Neutrophil (primary cell): ENCODE measurements around the gene TNC.

ENCODE experiments used
- H3K27ac ChIP-seq: fragments of 200-600 bp; sonication (generic); 2 replicates; pipeline ENCODE4 v1.5.1; 2016; ENCODE audit warnings: mild to moderate bottlenecking, moderate library complexity
- H3K27me3 ChIP-seq: fragments of 200-600 bp; sonication (generic); 2 replicates; pipeline ENCODE4 v1.6.0; 2016; ENCODE audit warnings: mild to moderate bottlenecking
- H3K36me3 ChIP-seq: fragments of 200-600 bp; sonication (generic); 2 replicates; pipeline ENCODE4 v1.5.1; 2017
- H3K4me1 ChIP-seq, 2 experiments: fragments of 200-600 bp in 1 of 2; sonication (generic) in 1 of 2; 1 replicate in 1 of 2; 2 replicates in 1 of 2; pipeline versions ENCODE4 v1.5.1 to v1.6.1; 2013 to 2016; ENCODE audit warnings: low read depth in 1 of 2, low read length in 1 of 2, mild to moderate bottlenecking in 1 of 2, moderate library complexity in 1 of 2; ENCODE audit not compliant: control insufficient read depth in 1 of 2, insufficient read depth in 1 of 2
- H3K4me3 ChIP-seq, 2 experiments: fragments of 200-600 bp in 1 of 2; sonication (generic) in 1 of 2; 1 replicate in 1 of 2; 2 replicates in 1 of 2; pipeline ENCODE4 v1.5.1; 2013 to 2016; ENCODE audit warnings: low read depth in 1 of 2, low read length in 1 of 2, mild to moderate bottlenecking in 1 of 2, moderate library complexity in 1 of 2
- H3K9me3 ChIP-seq: fragments of 200-600 bp; sonication (generic); 2 replicates; pipeline ENCODE4 v1.5.1; 2016
- TF ChIP-seq, protein P1 (sequence below): fragments of 200-600 bp; sonication (generic); IDR thresholded peaks from 2 replicates; pipeline ENCODE4 v1.5.1; 2016; ENCODE audit warnings: antibody characterized with exemption

The TNC gene

DNA sequence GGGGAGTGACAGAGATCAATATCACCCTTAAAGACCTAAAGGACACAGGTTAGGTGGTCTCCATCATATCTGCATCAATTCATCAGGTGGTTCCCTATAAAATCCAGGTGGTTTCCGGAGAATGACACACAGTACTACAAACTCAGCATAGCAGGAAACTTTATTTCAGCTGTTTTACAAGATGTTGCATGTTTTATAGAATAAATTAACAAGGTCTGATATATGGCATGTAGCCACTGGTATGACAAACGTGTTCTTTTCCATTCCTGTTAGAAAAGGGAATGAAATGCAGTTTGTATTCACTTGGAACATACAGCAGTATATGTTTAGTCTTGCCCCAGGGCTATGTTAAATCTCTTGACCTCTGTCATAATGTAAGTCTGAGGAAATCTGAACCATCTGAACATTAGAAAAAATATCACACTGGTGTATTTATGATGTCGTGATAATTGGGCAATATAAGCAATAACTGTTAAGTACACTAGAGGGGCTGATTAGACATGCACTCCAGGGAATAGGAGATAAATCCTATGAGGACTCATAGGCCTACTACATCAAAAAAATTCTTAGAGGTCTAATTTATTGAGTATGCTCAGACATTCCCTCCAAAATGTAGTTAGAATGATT is 145.3 kb downstream of the TNC start:
- Histone ChIP-seq H3K9me3 (no peaks in the 10 kb centered on the region), H3K4me1 (no peaks in the 10 kb centered on the region), H3K36me3 (no peaks in the 10 kb centered on the region), H3K4me3 (no peak overlapping the region), H3K27me3 (no peaks in the 10 kb centered on the region), H3K27ac (peak overlapping the region; percentile 30)
- TF ChIP-seq, protein P1, sequence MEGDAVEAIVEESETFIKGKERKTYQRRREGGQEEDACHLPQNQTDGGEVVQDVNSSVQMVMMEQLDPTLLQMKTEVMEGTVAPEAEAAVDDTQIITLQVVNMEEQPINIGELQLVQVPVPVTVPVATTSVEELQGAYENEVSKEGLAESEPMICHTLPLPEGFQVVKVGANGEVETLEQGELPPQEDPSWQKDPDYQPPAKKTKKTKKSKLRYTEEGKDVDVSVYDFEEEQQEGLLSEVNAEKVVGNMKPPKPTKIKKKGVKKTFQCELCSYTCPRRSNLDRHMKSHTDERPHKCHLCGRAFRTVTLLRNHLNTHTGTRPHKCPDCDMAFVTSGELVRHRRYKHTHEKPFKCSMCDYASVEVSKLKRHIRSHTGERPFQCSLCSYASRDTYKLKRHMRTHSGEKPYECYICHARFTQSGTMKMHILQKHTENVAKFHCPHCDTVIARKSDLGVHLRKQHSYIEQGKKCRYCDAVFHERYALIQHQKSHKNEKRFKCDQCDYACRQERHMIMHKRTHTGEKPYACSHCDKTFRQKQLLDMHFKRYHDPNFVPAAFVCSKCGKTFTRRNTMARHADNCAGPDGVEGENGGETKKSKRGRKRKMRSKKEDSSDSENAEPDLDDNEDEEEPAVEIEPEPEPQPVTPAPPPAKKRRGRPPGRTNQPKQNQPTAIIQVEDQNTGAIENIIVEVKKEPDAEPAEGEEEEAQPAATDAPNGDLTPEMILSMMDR = no peak
